ENCODE measurements around the gene EXOC4.

Gene EXOC4

DNA sequence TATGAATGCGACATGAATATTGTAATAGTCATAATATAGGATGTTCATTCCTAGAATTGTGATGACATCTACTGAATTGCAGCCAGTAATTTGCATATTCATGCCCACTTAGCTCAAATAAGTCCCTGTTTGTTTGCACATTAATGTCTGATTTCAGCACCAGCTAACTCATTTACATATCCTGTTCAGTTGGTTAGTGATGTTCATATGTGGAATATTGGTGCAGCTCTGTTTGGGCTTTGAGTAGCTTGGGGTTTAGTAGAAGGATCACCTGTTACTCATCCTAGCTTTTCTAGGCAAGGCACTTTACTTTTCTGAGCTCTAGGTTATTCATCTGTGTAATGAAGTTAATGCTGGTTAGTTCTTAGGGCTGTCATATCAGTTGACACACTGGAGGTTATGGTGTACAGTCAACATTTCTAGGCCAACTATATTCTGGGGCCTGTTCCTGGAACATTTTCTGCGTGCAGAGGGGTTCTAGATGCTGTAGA, 238.4 kb downstream of the EXOC4 start:
- no peak for DNase-seq (ENCODE audit: low read depth)
- TF ChIP-seq, protein P1, sequence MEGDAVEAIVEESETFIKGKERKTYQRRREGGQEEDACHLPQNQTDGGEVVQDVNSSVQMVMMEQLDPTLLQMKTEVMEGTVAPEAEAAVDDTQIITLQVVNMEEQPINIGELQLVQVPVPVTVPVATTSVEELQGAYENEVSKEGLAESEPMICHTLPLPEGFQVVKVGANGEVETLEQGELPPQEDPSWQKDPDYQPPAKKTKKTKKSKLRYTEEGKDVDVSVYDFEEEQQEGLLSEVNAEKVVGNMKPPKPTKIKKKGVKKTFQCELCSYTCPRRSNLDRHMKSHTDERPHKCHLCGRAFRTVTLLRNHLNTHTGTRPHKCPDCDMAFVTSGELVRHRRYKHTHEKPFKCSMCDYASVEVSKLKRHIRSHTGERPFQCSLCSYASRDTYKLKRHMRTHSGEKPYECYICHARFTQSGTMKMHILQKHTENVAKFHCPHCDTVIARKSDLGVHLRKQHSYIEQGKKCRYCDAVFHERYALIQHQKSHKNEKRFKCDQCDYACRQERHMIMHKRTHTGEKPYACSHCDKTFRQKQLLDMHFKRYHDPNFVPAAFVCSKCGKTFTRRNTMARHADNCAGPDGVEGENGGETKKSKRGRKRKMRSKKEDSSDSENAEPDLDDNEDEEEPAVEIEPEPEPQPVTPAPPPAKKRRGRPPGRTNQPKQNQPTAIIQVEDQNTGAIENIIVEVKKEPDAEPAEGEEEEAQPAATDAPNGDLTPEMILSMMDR (IDR thresholded peaks at IDR 0.05; ENCODE audit: low read depth, low read length, missing control alignments) = no peak
- H3K4me3 ChIP-seq (ENCODE audit: low read depth, low read length) = no peak overlapping the region

DNA sequence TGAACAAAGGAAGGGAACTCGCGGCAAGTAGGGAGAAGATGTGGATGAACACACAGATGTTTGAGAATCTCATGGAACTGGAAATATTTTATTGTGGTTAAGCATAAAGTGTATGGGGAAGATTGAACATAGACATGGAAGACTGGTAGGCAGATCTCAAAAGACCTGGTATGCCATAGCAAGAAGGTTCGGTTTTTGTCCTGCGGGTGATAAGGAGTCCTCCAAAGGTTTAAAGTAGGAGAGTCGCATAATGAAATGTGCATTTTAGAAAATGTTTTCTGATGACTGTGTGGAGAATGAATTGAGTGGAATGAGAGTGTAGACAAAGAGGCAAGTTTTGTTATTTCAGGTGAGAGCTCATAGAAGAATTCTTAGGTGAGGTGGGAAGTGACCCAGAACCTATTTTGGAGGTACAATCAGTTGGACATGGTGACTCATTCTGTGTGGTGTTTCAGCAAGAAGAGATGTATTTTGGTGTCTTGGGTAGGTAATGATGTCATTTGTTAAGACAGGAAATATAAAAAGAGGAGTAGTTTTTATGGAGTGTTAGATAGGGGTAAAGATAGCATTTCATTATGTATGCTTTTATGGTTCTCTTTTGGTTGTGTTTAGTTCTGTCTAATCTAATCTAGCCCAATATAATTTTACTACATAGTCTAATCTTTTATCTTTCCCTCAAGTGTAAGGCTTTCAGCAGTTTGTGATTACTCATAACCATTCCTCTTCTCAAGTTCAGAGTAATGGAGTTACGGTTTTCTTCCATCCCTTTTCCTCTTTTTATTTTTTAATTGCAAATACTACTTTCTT, 239.2 kb downstream of the EXOC4 start:
- TF ChIP-seq, protein P1 (IDR thresholded peaks at IDR 0.05; ENCODE audit: low read depth, low read length, missing control alignments) = no peak
- no peak overlapping the region for H3K4me3 ChIP-seq (ENCODE audit: low read depth, low read length)
- DNase-seq (ENCODE audit: low read depth) = no peak

DNA sequence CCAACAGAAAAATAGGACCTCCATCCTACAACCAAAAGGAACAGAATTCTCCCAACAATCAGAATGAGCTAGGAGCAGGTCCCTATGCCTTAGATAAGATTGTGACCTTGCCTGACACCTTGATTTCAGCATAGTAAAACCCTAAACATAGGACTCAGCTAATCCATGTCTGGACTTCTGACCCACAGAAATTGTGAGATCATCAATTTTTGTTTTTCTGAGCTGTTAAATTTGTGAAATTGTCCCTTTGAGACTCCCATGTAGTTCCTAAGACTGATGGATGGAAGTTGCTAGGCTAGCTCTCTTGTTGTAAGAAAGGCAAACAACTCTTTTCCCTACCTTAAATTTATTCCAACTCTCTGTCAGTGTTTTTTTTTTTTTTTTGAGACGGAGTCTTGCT, 244.2 kb downstream of the EXOC4 start:
- TF ChIP-seq, protein P1 (IDR thresholded peaks at IDR 0.05; ENCODE audit: low read depth, low read length, missing control alignments) = no peak
- DNase-seq (ENCODE audit: low read depth) = no peak
- H3K4me3 ChIP-seq (ENCODE audit: low read depth, low read length) = no peak overlapping the region

DNA sequence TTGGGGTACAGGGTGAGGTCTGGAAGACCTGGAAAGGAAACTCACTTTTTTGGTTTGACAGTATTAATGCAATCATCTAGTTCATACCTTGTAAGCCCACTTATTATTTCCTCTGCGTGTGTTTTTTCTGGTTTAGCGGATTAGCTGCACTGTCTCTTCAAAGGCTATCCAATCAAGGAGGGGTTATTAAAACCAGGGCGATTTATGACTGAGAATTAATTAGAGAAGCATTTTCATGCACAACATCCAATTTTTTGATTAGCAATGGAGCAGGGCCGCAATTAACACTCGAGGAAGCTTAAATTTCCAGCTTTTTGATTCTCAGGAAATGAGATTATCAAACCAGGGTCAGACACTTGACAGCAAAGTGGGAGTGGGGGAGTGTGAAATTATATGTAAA, 248.9 kb downstream of the EXOC4 start:
- DNase-seq (ENCODE audit: low read depth) = no peak
- H3K4me3 ChIP-seq (ENCODE audit: low read depth, low read length) = no peak overlapping the region
- TF ChIP-seq, protein P1 (IDR thresholded peaks at IDR 0.05; ENCODE audit: low read depth, low read length, missing control alignments) = no peak

DNA sequence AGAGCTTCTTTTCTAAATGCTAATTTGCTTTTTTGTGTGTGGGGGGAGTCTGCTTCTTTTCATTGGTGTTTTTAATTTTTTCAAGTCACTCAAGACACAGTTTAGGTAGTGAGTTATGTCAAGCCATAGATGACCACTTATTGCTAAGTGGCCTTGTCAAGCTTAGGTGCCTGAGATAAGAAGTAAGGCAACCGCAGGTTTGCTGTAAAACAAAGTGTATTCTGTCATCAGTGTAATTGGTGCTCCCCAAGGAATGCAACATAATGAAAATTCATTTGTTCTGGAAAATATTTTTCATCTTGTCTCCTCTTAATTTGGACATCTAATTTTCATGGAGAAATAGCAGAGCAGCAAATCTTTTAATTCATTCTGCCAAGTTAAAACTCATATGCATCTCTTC, 249.6 kb downstream of the EXOC4 start:
- TF ChIP-seq, protein P1 (IDR thresholded peaks at IDR 0.05; ENCODE audit: low read depth, low read length, missing control alignments) = no peak
- H3K4me3 ChIP-seq (ENCODE audit: low read depth, low read length) = no peak overlapping the region
- DNase-seq (ENCODE audit: low read depth) = no peak

DNA sequence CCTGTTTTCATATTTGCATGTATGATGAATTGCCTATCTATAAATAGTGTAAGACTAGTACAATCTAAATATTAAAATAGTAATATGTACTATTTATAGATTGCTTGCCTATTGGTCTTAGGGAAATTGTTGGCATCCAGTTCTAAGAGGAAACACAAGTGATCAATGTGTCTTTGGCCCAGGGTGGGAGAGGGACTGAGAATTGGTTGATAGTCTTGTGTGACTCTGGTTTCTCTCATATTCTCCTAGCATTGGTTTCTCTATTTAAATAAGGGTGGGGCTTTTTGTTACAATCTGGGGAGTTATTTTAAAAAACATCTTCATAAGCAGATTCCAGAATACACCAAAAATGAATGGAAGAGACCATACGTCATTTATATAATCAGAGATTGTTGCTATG, 250.1 kb downstream of the EXOC4 start:
- no peak overlapping the region for H3K4me3 ChIP-seq (ENCODE audit: low read depth, low read length)
- TF ChIP-seq, protein P1 (IDR thresholded peaks at IDR 0.05; ENCODE audit: low read depth, low read length, missing control alignments) = no peak
- no peak for DNase-seq (ENCODE audit: low read depth)

DNA sequence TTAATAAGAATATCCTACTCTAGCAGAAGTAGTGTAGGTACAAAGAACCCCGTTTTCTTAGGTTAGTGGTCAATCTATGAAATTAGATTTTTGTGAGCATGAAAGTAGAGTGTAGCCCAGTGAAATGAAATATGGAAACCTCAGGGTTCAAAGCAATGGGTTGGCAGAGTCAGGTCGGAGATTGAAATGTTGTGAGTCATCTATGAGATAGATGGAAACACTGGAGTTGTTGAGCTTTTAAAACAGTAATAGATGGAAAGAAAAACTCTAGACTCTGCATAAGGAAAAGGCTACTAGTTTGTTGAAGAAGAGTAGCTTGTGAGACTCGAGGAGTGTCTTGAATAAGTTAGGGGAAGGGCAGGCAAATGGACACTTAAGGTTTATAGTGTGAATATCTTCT, 251.9 kb downstream of the EXOC4 start:
- no peak overlapping the region for H3K4me3 ChIP-seq (ENCODE audit: low read depth, low read length)
- TF ChIP-seq, protein P1 (IDR thresholded peaks at IDR 0.05; ENCODE audit: low read depth, low read length, missing control alignments) = no peak
- DNase-seq (ENCODE audit: low read depth) = no peak

Measured in GM12864 (cell line).